Inferior parietal cortex (tissue), 1 donor: ENCODE data around the gene PHF2.

Experiments
- DNase-seq: peaks from one replicate; pipeline ENCODE4 v3.0.0-alpha.2; 2016; ENCODE audit errors: extremely low spot score

The PHF2 gene

GRCh38 chr9:93601063-93601462 lies 24.7 kb downstream of the PHF2 start:
- no peak for DNase-seq

GRCh38 chr9:93601666-93602065 lies 25.3 kb downstream of the PHF2 start:
- DNase-seq: no peak

- DNase-seq: no peak
Measured at GRCh38 chr9:93603011-93603410, 26.6 kb downstream of the PHF2 start.

GRCh38 chr9:93603906-93604326 lies 27.5 kb downstream of the PHF2 start:
- DNase-seq: no peak

- no peak for DNase-seq
Measured at GRCh38 chr9:93606187-93606586, 29.8 kb downstream of the PHF2 start.

GRCh38 chr9:93610206-93610605 lies 33.8 kb downstream of the PHF2 start:
- DNase-seq: no peak

GRCh38 chr9:93612052-93612795 lies 35.8 kb downstream of the PHF2 start:
- DNase-seq: no peak

GRCh38 chr9:93612796-93613154 lies 36.4 kb downstream of the PHF2 start:
- DNase-seq: no peak

- no peak for DNase-seq
Measured at GRCh38 chr9:93613174-93613573, 36.8 kb downstream of the PHF2 start.

- no peak for DNase-seq
Measured at GRCh38 chr9:93613791-93614190, 37.4 kb downstream of the PHF2 start.

- DNase-seq: no peak
Measured at GRCh38 chr9:93614830-93615468, 38.6 kb downstream of the PHF2 start.

- DNase-seq: no peak
Measured at GRCh38 chr9:93616044-93616443, 39.7 kb downstream of the PHF2 start.

- DNase-seq: no peak
Measured at GRCh38 chr9:93617273-93617672, 40.9 kb downstream of the PHF2 start.

GRCh38 chr9:93619272-93619775 lies 42.9 kb downstream of the PHF2 start:
- DNase-seq: no peak

- no peak for DNase-seq
Measured at GRCh38 chr9:93620041-93620506, 43.7 kb downstream of the PHF2 start.

- DNase-seq: no peak
Measured at GRCh38 chr9:93620881-93621820, 44.8 kb downstream of the PHF2 start.

GRCh38 chr9:93621922-93622321 lies 45.5 kb downstream of the PHF2 start:
- no peak for DNase-seq

- no peak for DNase-seq
Measured at GRCh38 chr9:93622691-93623090, 46.3 kb downstream of the PHF2 start.

- no peak for DNase-seq
Measured at GRCh38 chr9:93623753-93624152, 47.4 kb downstream of the PHF2 start.

GRCh38 chr9:93624431-93624834 lies 48.0 kb downstream of the PHF2 start:
- no peak for DNase-seq

GRCh38 chr9:93624977-93625376 lies 48.6 kb downstream of the PHF2 start:
- DNase-seq: no peak

- no peak for DNase-seq
Measured at GRCh38 chr9:93629920-93630319, 53.5 kb downstream of the PHF2 start.
